ENCODE results near the gene HOXB2. TPM values are rescaled to one million over a fixed set of nuclear protein-coding genes. Genes with fewer than 3 reads are reported as not detected.

The HOXB2 gene
- total and polyA plus RNA-seq, 2 donors (not counting 1 experiment from before 2014, with no cell fraction given), result 6.1 to 9.2 TPM

- WGBS (ENCODE audit: insufficient coverage), result 87% methylated on average over 6 of the region's 12 CpGs
- intact Hi-C loops (cut with micrococcal nuclease), result no loop called here
- H3K4me1 ChIP-seq (ENCODE audit: control insufficient read depth in 2 of 2, insufficient read depth in 2 of 2, low read length in 2 of 2), result no peaks in the 10 kb centered on the region
- TF ChIP-seq CTCF (IDR thresholded peaks at IDR 0.05) (no peak), EZH2 (IDR thresholded peaks at IDR 0.05; ENCODE audit: borderline replicate concordance, insufficient read depth, low read depth, low read length, poor library complexity, severe bottlenecking) (no peak)
- peaks cover 0 to 17% (median 0%) of the 10 kb centered on the region in 4 experiments for H3K27me3 ChIP-seq (replicated peaks in 1 of 4; ENCODE audit: control extremely low read depth in 1 of 4, control insufficient read depth in 3 of 4, insufficient read depth in 4 of 4, low read length in 3 of 4)
- no peaks in the 10 kb centered on the region for H4K20me1 ChIP-seq (ENCODE audit: control insufficient read depth, insufficient read depth, low read length, poor library complexity, severe bottlenecking)
- DNase-seq, result no peak
- no peak overlapping the region for H3K4me3 Mint-ChIP-seq
- H3K27ac ChIP-seq (ENCODE audit: low read length in 2 of 2), result no peak overlapping the region
- ATAC-seq (ENCODE audit: low read depth), result no peak
- H3K9ac ChIP-seq (ENCODE audit: low read length), result no peak overlapping the region
- no peaks in the 10 kb centered on the region for H3K4me1 Mint-ChIP-seq
- no peaks in the 10 kb centered on the region for H3K79me2 ChIP-seq (ENCODE audit: control insufficient read depth, insufficient read depth, low read length)
- CTCF ChIA-PET, result interaction anchor here (0.5 to 1.4 kb wide), 3 partner anchors 12 to 98 kb away, joined by 3 to 4 read pairs (median 4); no protein-coding TSS in a partner anchor
- no peaks in the 10 kb centered on the region for H3K9me3 ChIP-seq (ENCODE audit: control extremely low read depth in 1 of 3, control insufficient read depth in 2 of 3, insufficient read depth in 1 of 3, low read length in 2 of 3)
- no peak overlapping the region for H3K27ac Mint-ChIP-seq
- H2AFZ ChIP-seq (ENCODE audit: insufficient read depth, low read depth, low read length, poor library complexity, severe bottlenecking), result no peak overlapping the region
- no peak overlapping the region for H3K4me3 ChIP-seq (ENCODE audit: control extremely low read depth in 1 of 5, extremely low read depth in 1 of 5, insufficient read depth in 1 of 5, low read depth in 2 of 5, low read length in 4 of 5)
- no peaks in the 10 kb centered on the region for H3K9me3 Mint-ChIP-seq (ENCODE audit: insufficient read depth)
- POLR2A ChIA-PET, result no interaction called here
- H3K36me3 ChIP-seq (replicated peaks in 1 of 2; ENCODE audit: control extremely low read depth in 1 of 2, control insufficient read depth in 1 of 2, extremely low read depth in 1 of 2, insufficient read depth in 2 of 2, low read length in 1 of 2), result no peaks in the 10 kb centered on the region
- no peak overlapping the region for H3K4me2 ChIP-seq (replicated peaks; ENCODE audit: low read depth, low read length, poor library complexity, severe bottlenecking)
- peaks cover 53% of the 10 kb centered on the region for H3K27me3 Mint-ChIP-seq
Measured at GRCh38 chr17:48500435-48501426, 44.2 kb downstream of the HOXB2 start.
